ENCODE measurements around the gene GUCY1A1. TPM values are rescaled to one million over a fixed set of nuclear protein-coding genes. Genes with fewer than 3 reads are reported as not detected.

GUCY1A1 gene
- total RNA-seq, 2 experiments from 2014 or later = not detected

DNA sequence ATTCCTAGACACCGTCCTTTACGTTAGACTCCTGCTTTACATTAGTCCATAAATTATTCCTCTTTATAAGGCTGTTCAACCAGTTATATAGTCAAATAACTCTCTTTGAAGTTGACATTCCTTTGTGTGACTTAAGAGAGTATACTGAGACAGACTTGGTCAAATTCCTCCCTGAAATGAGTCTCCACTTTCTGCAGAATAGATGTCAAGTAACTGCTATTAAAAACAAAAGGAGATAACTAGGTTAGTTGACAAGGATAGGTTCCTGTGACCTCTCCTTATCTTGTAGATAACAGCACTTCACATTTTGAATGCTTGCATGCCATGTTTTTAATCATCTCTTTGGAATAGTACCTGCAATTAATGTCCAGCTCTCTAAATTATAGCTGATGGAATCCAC is 5.7 kb downstream of the GUCY1A1 start:
- DNase-seq = no peak
- Mint-ChIP-seq H3K4me1 (peaks cover 3% of the 10 kb centered on the region), H3K36me3 (ENCODE audit: low read depth) (no peaks in the 10 kb centered on the region), H3K4me3 (no peak overlapping the region), H3K27me3 (peaks cover 35% of the 10 kb centered on the region), H3K27ac (no peak overlapping the region), H3K9me3 (no peaks in the 10 kb centered on the region)
- ChIA-PET POLR2A (no interaction called here), CTCF (no interaction called here)

DNA sequence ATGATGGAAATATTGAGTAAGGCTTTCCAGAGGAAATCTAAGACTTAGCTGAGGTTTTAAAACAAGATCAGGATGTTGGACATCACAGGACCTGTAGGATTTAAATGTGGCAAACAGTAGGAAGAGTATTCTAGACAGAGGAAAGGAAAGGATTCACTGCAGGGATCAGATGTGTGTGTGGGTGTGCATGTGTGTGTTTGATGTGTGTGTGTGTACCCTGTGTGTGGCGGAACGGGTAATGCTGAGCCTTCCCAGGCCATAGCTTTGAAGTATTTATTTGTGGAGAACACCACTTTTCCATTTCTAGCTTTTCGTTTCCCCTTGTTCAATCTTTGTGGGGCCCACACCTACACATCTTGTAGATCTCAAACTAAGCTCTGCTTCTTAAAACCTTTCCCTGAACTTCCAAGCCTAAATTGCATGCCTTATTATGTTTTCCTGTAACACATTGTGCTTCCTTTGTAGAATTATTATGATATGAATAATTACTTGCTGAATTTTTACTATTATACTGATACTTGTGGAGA is 6.9 kb downstream of the GUCY1A1 start:
- CTCF ChIA-PET = no interaction called here
- H3K27ac Mint-ChIP-seq = no peak overlapping the region
- no peaks in the 10 kb centered on the region for H3K4me1 Mint-ChIP-seq
- no peaks in the 10 kb centered on the region for H3K36me3 Mint-ChIP-seq (ENCODE audit: low read depth)
- POLR2A ChIA-PET = no interaction called here
- no peak overlapping the region for H3K4me3 Mint-ChIP-seq
- H3K9me3 Mint-ChIP-seq = no peaks in the 10 kb centered on the region
- no peak for DNase-seq
- peaks cover 27% of the 10 kb centered on the region for H3K27me3 Mint-ChIP-seq

DNA sequence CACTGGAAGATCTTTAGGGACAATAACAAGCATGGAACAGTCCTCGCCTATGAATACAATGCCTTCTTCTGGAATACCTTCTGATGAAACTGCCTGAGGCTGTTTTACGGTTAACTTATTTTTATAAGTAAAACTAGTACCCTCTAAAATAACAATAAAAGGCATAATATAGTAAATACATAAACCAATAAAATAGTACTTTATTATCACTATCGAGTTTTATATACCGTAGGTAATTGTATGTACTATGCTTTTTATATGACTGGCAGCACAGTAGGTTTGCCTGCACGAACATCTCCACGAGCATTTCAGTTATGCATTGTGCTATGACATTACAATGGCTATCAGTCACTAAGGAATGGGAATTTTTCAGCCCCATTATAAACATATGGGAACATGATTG is 8.0 kb downstream of the GUCY1A1 start:
- CTCF ChIA-PET = no interaction called here
- POLR2A ChIA-PET = no interaction called here
- H3K36me3 Mint-ChIP-seq (ENCODE audit: low read depth) = no peaks in the 10 kb centered on the region
- H3K4me3 Mint-ChIP-seq = no peak overlapping the region
- H3K27ac Mint-ChIP-seq = no peak overlapping the region
- no peaks in the 10 kb centered on the region for H3K9me3 Mint-ChIP-seq
- no peak for DNase-seq
- peaks cover 25% of the 10 kb centered on the region for H3K27me3 Mint-ChIP-seq
- no peaks in the 10 kb centered on the region for H3K4me1 Mint-ChIP-seq

DNA sequence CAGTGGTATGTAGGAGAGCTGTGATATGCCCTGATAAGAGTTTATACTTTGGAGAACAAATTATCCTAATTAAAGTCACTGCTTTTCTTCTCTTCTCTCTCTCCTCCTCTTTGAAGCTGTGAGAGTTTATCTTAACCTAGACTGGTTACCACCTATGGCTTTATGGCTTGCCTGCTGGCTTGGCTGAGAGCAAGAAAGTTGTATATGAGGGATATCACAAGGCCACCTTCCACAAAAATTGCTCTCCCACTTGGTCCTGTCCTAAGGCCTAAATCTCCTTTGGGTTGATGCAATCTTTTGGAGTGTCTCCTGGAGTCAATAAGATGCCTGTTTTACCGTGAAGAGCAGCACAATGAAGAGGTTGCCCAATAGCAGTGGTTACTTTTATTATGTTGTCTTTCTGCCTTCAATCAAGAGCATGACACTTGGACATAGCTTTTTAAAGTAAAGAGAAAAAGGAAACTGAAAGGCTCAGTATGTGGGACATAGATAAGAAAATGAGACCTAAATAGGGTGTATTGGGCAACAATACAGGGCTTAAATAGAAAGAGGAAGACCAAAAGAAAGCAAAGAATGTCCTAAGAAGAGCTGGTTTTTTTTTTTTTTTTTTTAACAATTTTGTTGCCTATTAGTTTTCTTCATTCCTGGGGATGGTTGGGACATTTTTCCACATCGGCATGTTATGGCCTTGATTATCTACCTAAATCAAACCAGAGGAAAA is 9.2 kb downstream of the GUCY1A1 start:
- ChIA-PET POLR2A (no interaction called here), CTCF (no interaction called here)
- Mint-ChIP-seq H3K9me3 (no peaks in the 10 kb centered on the region), H3K36me3 (ENCODE audit: low read depth) (no peaks in the 10 kb centered on the region), H3K27ac (no peak overlapping the region), H3K27me3 (peaks cover 15% of the 10 kb centered on the region), H3K4me3 (no peak overlapping the region), H3K4me1 (no peaks in the 10 kb centered on the region)
- no peak for DNase-seq

GRCh38 chr4:155676430-155676825 is 9.8 kb downstream of the GUCY1A1 start:
- Mint-ChIP-seq H3K9me3 (no peaks in the 10 kb centered on the region), H3K27ac (no peak overlapping the region), H3K4me3 (no peak overlapping the region), H3K36me3 (ENCODE audit: low read depth) (no peaks in the 10 kb centered on the region), H3K4me1 (no peaks in the 10 kb centered on the region), H3K27me3 (peaks cover 10% of the 10 kb centered on the region)
- ChIA-PET CTCF (no interaction called here), POLR2A (no interaction called here)
- DNase-seq = no peak

DNA sequence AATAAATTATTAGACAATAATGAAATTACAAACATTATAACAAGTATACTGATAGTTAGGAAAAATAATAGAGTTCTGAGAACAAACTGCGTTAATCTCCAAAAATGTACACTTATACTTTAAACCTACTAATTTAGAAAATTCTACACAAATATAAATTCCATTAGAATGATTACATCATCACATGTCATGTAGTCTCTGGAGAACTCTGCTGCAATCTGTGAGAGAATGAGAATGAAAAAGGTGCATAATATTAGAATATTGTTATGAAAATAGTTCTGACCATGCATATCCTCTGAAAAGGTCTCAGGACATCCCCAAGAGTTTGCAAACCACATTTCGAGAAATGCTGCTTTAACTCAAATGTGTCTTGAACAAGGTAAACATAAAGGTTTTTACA is 11.4 kb downstream of the GUCY1A1 start:
- DNase-seq = no peak
- H3K27ac Mint-ChIP-seq = no peak overlapping the region
- H3K9me3 Mint-ChIP-seq = no peaks in the 10 kb centered on the region
- ChIA-PET CTCF (no interaction called here), POLR2A (no interaction called here)
- no peaks in the 10 kb centered on the region for H3K4me1 Mint-ChIP-seq
- no peak overlapping the region for H3K4me3 Mint-ChIP-seq
- H3K36me3 Mint-ChIP-seq (ENCODE audit: low read depth) = no peaks in the 10 kb centered on the region
- H3K27me3 Mint-ChIP-seq = peaks cover 9% of the 10 kb centered on the region

DNA sequence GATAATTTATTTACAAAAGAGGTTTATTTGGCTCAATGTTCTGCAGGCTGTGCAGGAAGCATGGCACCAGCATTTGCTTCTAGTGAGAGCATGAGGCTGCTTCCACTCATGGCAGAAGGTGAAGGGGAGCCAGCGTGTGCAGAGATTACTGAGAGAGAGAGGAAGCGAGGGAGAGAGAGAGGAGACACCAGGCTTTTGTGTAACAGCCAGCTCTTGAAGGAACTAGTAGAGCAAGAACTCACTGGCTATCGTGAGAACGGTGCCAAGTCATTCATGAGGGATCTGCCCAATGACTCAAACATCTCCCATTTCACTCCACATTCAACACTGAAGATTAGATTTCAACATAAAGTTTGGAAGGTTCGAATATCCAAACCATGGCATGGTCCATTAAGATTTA is 12.7 kb downstream of the GUCY1A1 start:
- H3K4me1 Mint-ChIP-seq = no peaks in the 10 kb centered on the region
- H3K27ac Mint-ChIP-seq = no peak overlapping the region
- H3K36me3 Mint-ChIP-seq (ENCODE audit: low read depth) = no peaks in the 10 kb centered on the region

DNA sequence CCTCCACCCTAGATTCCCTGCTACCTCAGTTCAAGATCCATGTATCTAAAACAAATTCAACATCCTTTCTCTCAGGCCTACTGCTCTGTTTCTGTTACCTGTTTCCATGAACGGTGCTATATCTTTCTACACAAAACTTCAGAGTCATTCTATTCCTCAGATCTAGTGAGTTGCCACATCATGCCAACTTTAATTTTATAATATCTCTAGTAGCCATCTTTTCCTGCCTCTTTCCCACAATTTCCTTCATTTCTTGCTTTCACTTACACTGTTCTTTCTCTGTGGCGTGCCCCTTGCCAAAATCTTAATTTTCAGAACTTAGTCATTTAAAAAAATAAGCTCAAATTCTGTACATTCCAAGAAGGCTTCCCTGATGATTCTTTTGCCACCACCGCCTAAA is 15.2 kb downstream of the GUCY1A1 start:
- Mint-ChIP-seq H3K27ac (no peak overlapping the region), H3K4me3 (no peak overlapping the region), H3K27me3 (peaks cover 4% of the 10 kb centered on the region), H3K36me3 (ENCODE audit: low read depth) (no peaks in the 10 kb centered on the region), H3K9me3 (no peaks in the 10 kb centered on the region), H3K4me1 (no peaks in the 10 kb centered on the region)
- no peak for DNase-seq
- ChIA-PET CTCF (no interaction called here), POLR2A (no interaction called here)

More for the DNA sequence above, 12.7 kb downstream of the GUCY1A1 start:
- POLR2A ChIA-PET = no interaction called here
- H3K27me3 Mint-ChIP-seq = peaks cover 4% of the 10 kb centered on the region
- CTCF ChIA-PET = no interaction called here
- no peak for DNase-seq
- no peaks in the 10 kb centered on the region for H3K9me3 Mint-ChIP-seq
- H3K4me3 Mint-ChIP-seq = no peak overlapping the region

DNA sequence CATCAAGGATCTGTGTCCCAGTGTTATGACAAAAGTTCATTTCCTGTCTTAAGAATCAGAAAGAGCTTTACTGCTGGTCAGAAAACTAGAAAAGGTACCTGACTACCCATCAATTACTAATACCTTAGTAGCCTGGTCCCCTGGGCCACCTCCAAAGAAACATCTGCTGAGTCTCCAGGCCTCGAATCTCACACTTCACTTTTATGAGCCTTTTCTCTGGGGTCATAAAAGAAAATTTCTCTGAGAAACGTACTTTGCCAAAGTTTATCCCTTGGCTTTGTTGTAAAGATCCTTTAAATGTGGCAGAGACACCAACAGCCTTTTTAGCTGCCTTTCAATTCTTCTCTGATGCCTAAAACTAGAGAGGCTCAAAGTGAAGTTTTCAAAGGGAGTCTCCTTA is 17.8 kb downstream of the GUCY1A1 start:
- H3K36me3 Mint-ChIP-seq (ENCODE audit: low read depth) = no peaks in the 10 kb centered on the region
- no peak overlapping the region for H3K4me3 Mint-ChIP-seq
- DNase-seq = no peak
- H3K27me3 Mint-ChIP-seq = peaks cover 2% of the 10 kb centered on the region
- no peaks in the 10 kb centered on the region for H3K4me1 Mint-ChIP-seq
- ChIA-PET CTCF (no interaction called here), POLR2A (no interaction called here)
- no peaks in the 10 kb centered on the region for H3K9me3 Mint-ChIP-seq
- no peak overlapping the region for H3K27ac Mint-ChIP-seq

DNA sequence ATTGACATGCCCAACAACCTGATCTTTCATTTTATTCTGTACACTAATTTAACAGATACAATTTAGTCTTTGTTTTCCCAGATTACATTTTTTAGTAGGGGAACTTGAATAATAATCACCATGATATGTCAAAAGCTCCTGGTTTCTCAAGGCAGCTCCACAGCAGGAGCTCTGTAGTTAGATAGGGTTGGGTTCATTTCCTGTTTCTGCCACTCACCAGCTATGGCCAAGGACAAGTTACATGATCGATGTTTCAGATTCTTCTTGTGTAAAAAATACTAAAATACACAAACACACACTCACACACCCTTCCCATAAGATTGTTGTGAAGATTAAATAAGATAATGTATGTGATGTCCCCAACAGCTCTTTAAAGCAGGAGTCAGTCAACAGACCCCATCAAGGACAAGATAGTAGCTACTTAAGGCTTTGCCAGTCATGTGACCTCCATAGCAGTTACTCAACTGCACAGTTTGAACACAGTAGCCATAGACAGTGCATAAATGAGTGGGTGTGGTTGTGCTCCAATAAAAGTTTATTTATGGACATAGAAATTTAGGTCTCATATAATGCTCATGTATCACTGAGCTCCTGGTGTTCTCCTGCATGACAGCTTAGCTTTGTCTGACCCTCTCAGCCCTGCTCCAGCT is 18.4 kb downstream of the GUCY1A1 start:
- CTCF ChIA-PET = no interaction called here

GRCh38 chr4:155687380-155687982 is 20.8 kb downstream of the GUCY1A1 start:
- no peaks in the 10 kb centered on the region for H3K36me3 Mint-ChIP-seq (ENCODE audit: low read depth)

More for the DNA sequence above, 18.4 kb downstream of the GUCY1A1 start:
- Mint-ChIP-seq H3K27me3 (peaks cover 2% of the 10 kb centered on the region), H3K27ac (no peak overlapping the region), H3K9me3 (no peaks in the 10 kb centered on the region), H3K4me3 (no peak overlapping the region), H3K4me1 (no peaks in the 10 kb centered on the region), H3K36me3 (ENCODE audit: low read depth) (no peaks in the 10 kb centered on the region)
- POLR2A ChIA-PET = no interaction called here
- DNase-seq = no peak

GRCh38 chr4:155688211-155688610 is 21.6 kb downstream of the GUCY1A1 start:
- CTCF ChIA-PET = no interaction called here
- H3K27me3 Mint-ChIP-seq = no peaks in the 10 kb centered on the region
- DNase-seq = no peak
- POLR2A ChIA-PET = no interaction called here
- H3K36me3 Mint-ChIP-seq (ENCODE audit: low read depth) = no peaks in the 10 kb centered on the region
- no peak overlapping the region for H3K27ac Mint-ChIP-seq
- H3K4me3 Mint-ChIP-seq = no peak overlapping the region
- no peaks in the 10 kb centered on the region for H3K9me3 Mint-ChIP-seq
- H3K4me1 Mint-ChIP-seq = no peaks in the 10 kb centered on the region

More at GRCh38 chr4:155687380-155687982, 20.8 kb downstream of the GUCY1A1 start:
- Mint-ChIP-seq H3K27ac (no peak overlapping the region), H3K4me3 (no peak overlapping the region), H3K27me3 (no peaks in the 10 kb centered on the region), H3K9me3 (no peaks in the 10 kb centered on the region), H3K4me1 (no peaks in the 10 kb centered on the region)
- ChIA-PET POLR2A (no interaction called here), CTCF (no interaction called here)
- DNase-seq = no peak

- Mint-ChIP-seq H3K4me1 (no peaks in the 10 kb centered on the region), H3K36me3 (ENCODE audit: low read depth) (no peaks in the 10 kb centered on the region)
These were observed 22.2 kb downstream of the GUCY1A1 start for GRCh38 chr4:155688860-155689259.

More at GRCh38 chr4:155688860-155689259, 22.2 kb downstream of the GUCY1A1 start:
- Mint-ChIP-seq H3K9me3 (no peaks in the 10 kb centered on the region), H3K27me3 (no peaks in the 10 kb centered on the region), H3K27ac (no peak overlapping the region), H3K4me3 (no peak overlapping the region)
- POLR2A ChIA-PET = no interaction called here
- DNase-seq = no peak
- CTCF ChIA-PET = no interaction called here

Data from activated CD4-positive, alpha-beta memory T cell treated with anti-CD3 and anti-CD28 coated beads, Interleukin-2, amount 10 ng/mL, durations not matched to agents 7 days and 5 days (primary cell).